GM21381 (cell line): ENCODE measurements around the gene TTC19.
"Not testable (repeated sequence)": the region's sequence is repeated elsewhere in the genome, so short reads cannot be mapped to it uniquely, and the experiment has no call there.

Experiments used
- ATAC-seq: cut with Tn5 transposase; IDR thresholded peaks from one replicate; pipeline ENCODE4 v1.9.1; 2021; ENCODE audit warnings: mild to moderate bottlenecking, moderate library complexity; ENCODE audit not compliant: unreplicated experiment

The TTC19 gene

GRCh38 chr17:16026895-16027294, 27.3 kb downstream of the TTC19 start:
- ATAC-seq, result no peak

- ATAC-seq, result peak; percentile 77
Measured at GRCh38 chr17:16027708-16028584, 28.3 kb downstream of the TTC19 start.

- no peak for ATAC-seq
Measured at GRCh38 chr17:16033729-16034349, 34.2 kb downstream of the TTC19 start.

GRCh38 chr17:16036261-16036660, 36.6 kb downstream of the TTC19 start:
- no peak for ATAC-seq

- ATAC-seq, result no peak
Measured at GRCh38 chr17:16037636-16038035, 38.0 kb downstream of the TTC19 start.

- ATAC-seq, result no peak
Measured at GRCh38 chr17:16040710-16041251, 41.2 kb downstream of the TTC19 start.

GRCh38 chr17:16044487-16044886, 44.9 kb downstream of the TTC19 start:
- no peak for ATAC-seq

GRCh38 chr17:16046966-16047365, 47.3 kb downstream of the TTC19 start:
- no peak for ATAC-seq

- no peak for ATAC-seq
Measured at GRCh38 chr17:16048811-16049449, 49.3 kb downstream of the TTC19 start.

- no peak for ATAC-seq
Measured at GRCh38 chr17:16050844-16051243, 51.2 kb downstream of the TTC19 start.

- no peak for ATAC-seq
Measured at GRCh38 chr17:16052486-16052885, 52.9 kb downstream of the TTC19 start.

- not testable (repeated sequence) for ATAC-seq
Measured at GRCh38 chr17:16055139-16055538, 55.5 kb downstream of the TTC19 start.

GRCh38 chr17:16061631-16062030, 62.0 kb downstream of the TTC19 start:
- ATAC-seq, result no peak

GRCh38 chr17:16066125-16066524, 66.5 kb downstream of the TTC19 start:
- ATAC-seq, result no peak

- ATAC-seq, result no peak
Measured at GRCh38 chr17:16068323-16068722, 68.7 kb downstream of the TTC19 start.

- no peak for ATAC-seq
Measured at GRCh38 chr17:16072031-16072430, 72.4 kb downstream of the TTC19 start.

- no peak for ATAC-seq
Measured at GRCh38 chr17:16073845-16074244, 74.2 kb downstream of the TTC19 start.

- ATAC-seq, result no peak
Measured at GRCh38 chr17:16074423-16074822, 74.8 kb downstream of the TTC19 start.

GRCh38 chr17:16075949-16076348, 76.3 kb downstream of the TTC19 start:
- no peak for ATAC-seq
